GM19468 (cell line): ENCODE results near the gene CEP78.

Experiments used
- ATAC-seq: cut with Tn5 transposase; IDR thresholded peaks from one replicate; pipeline ENCODE4 v1.9.1; 2021; ENCODE audit warnings: mild to moderate bottlenecking, moderate library complexity, moderate number of reproducible peaks; ENCODE audit not compliant: unreplicated experiment; ENCODE audit errors: extremely low read depth

Gene CEP78

GRCh38 chr9:78303377-78304062 is 67.6 kb downstream of the CEP78 start:
- ATAC-seq, result no peak

- no peak for ATAC-seq
Observed at GRCh38 chr9:78304357-78304756, 68.5 kb downstream of the CEP78 start.

DNA sequence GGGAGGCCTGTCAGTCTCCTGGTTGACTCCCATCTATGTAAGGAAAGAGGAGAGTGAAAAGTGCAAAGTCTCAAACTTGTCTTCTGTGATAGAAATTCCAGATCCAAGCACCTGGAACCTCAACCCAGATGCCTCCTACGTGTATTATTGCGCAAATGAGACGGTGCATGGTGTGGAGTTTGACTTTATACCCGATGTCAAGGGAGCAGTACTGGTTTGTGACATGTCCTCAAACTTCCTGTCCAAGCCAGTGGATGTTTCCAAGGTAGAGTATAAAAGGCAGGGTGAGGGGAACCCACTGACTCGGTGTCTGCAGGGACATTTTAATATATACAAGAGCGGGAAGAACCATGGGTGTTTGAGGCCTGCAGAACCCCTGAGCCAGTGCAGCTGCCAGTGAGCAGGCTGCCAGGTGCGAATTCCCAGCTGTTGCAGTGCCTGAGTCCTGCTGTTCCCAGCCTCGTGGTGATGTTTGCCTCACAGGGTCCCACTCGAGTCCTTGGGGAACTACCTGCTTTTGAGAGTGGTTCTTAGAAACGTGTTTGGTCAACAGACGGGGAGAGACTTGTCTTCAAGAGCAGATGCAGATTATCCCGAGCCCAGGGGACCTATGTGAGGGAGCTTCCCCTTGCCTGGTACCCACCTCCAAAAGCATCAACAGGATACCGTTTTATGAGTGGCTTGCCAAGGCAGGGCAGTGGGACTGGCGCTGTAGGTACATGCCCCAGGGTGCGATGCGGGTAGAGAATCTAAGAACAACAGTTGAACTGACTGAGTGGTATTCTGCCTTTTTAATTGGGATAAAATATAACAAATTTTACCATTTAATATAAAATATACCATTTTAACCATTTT is 70.6 kb downstream of the CEP78 start:
- no peak for ATAC-seq

GRCh38 chr9:78307360-78307759 is 71.5 kb downstream of the CEP78 start:
- ATAC-seq, result no peak

DNA sequence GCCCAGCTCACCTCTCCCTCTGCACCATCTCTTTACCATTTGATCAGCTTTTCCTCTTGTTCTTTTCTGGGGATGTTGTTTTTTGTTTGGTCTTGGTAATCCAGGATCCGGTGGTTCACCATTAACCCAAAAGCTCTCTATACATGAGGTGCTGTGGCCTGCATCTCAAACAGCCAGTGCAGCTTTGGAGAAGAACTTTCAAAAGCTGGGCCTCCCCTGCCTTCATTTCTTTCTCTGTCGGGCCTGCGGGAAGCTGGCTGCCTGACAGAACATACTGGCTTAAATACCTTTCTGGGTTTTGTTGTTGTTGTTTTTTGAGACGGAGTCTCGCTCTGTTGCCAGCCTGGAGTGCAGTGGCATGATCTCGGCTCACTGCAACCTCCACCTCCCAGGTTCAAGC is 73.2 kb downstream of the CEP78 start:
- ATAC-seq, result no peak

DNA sequence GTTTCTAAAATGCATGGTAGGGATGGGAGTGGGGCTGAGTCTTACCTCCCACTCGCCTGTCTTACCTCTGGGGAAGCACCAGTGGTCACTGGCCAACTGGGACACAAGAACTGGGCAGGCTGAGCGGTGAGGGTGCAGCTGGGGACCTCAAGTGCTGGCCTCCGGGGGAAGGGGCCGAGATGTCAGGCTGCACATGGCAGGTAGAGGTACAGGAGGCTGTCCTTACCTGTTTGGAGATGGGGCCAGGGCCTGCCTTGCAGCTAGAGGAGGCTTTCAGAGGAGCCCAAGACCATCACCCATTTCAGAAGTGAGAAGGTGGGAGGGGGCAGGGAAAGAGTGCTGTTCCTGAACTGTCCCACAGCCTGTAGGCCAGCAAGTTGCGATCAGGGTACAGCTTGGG is 75.2 kb downstream of the CEP78 start:
- no peak for ATAC-seq

DNA sequence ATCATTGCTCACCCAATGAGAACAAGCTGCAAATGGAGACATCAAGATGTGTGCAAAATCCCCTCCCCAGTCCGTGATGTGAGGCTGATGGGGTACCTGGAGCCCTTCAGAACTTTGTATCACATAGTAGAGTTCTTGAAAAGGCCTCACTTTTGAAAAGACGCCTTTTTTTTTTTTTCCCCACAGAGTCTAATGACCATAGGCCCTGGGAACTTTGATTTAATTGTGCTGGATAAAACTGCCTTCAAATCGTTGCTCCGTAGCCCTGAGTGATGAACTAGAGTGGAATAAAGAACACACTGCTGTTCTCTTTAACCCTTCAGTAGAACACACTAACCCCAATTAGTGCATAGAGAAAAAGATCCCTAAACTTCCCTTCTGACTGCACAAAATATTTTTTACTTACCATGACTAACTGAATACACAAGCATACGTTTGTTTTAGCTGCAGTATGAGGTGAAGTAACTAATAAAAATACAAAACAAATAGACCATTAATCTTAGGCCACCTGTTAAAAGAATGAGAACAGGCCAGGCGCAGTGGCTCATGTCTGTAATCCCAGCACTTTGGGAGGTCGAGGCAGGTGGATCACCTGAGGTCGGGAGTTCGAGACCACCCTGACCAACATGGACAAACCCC is 76.1 kb downstream of the CEP78 start:
- ATAC-seq, result no peak

- no peak for ATAC-seq
Observed at GRCh38 chr9:78314550-78314949, 78.7 kb downstream of the CEP78 start.

DNA sequence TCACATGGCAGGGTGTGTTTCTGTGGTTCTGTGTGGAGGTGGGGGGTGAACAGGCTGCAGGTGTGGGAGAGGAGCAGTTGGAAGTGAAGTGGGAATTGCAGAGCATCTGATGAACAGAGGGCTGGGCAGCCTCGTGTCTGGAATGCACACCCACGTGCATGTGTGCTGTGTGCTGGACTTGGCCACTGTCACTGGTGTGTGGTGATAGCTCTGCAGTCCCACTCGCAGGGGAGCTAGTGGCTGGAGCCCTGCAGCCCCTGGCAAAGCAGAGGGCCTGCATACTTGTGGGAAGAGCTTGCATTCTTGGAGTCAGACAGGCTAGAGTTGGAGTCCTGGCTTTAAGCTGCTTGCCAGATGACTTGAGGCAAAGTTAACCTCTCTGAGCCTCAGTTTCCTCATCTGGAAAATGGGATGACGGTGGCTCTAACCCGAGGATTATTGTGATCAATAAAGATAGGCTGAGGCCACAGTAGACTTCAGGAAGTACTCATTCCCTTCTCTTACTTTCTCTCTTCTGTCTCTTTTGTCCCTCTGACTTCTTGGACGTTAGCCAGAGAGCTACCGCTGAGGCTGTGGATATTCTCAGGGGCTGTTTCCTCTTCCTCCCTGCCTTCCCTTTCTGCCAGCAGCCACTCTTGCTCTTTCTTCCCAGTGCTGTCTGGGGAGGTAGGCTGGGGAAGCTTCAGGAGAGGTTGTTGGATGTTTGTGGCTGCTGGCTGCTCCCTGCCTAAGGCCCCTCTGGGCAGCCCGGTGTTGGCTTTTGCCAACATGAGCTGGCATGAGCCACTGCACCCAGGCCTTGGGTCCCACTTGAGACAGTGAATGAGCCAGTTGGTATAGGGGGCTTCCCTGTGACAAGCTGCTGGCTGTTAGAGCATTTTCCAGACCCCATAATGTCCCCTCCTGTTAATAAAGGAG is 79.3 kb downstream of the CEP78 start:
- ATAC-seq, result no peak

DNA sequence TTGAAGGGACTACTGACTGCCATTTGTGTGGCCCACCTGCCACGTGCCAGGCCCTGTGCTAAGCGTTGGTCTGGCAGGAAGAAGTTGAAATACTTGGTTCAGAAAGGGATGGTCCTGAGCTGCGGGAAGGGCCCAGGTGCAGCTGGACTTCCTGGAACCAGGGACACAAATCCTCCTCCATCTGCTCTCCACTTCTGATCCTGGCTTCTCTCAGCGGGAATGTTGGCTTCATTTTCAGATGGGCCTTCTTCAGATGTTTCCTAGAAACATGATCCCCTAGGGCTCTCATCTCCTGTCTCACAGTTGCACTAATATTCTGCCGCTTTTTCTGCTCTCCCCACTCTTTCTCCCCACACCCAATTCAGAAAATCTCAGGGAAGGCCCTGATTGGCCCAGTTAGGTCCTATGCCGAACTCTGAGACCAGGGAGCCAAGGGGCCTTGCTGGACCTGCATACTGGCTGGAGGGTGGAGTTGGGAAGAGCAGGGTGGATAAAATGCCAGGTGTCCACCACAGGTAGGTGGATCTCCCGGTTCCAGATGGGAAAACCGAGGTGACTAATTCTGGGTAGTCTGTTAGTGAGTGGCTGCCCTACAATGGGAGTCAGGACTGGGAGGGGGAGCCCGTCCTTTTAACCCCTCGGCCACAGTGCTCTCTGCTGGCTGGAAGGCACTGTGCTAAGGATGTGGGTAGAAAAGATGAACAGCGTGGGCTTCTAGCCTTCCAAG is 80.5 kb downstream of the CEP78 start:
- ATAC-seq, result no peak

GRCh38 chr9:78319197-78320029 is 83.5 kb downstream of the CEP78 start:
- ATAC-seq, result no peak

- no peak for ATAC-seq
Observed at GRCh38 chr9:78320030-78320693, 84.3 kb downstream of the CEP78 start.

- ATAC-seq, result no peak
Observed at GRCh38 chr9:78320875-78321496, 85.1 kb downstream of the CEP78 start.

GRCh38 chr9:78321505-78321904 is 85.6 kb downstream of the CEP78 start:
- no peak for ATAC-seq

DNA sequence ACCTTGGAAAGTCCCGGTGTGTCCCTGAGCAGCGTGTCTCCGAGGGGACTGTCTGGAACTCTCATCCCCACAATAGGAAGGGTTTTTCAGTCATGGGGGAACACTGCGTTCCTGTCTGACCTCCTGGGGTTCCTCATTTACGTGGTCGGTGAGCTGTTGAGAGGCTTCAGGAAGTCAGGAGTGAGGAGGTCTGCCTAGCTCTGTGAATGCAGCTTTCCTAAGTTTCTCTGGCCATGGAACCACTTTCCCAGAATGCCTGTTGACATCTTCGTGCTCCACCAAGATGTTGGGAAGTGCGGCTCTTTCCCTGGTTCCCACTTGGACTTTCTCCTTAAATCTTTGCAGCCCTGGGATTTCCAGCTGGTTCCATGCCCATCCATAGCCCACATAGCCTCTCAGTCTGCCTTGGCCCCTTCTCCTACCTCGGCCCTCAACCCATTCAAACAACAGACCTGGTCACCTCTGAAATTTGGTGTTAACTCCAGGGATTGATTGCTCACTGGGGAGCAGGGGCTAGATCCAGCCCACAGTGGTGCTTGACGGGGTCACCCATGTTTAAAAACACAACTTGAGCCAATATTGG is 88.3 kb downstream of the CEP78 start:
- ATAC-seq, result no peak

- ATAC-seq, result no peak
Observed at GRCh38 chr9:78324682-78325081, 88.8 kb downstream of the CEP78 start.

GRCh38 chr9:78325343-78325742 is 89.5 kb downstream of the CEP78 start:
- no peak for ATAC-seq
